OCI-LY3 (cell line): ENCODE measurements around the gene GHITM.

Experiments
- EZH2phosphoT487 ChIP-seq: fragments of 200-600 bp; shearing (Covaris generic); IDR thresholded peaks from 2 replicates; pipeline ENCODE4 v1.6.1; 2018; ENCODE audit warnings: antibody characterized with exemption, mixed run types, low read depth
- TF ChIP-seq, protein P1 (sequence below): fragments of 200-600, 300-600 bp; sonication (generic); IDR thresholded peaks from 2 replicates; pipeline ENCODE4 v1.5.1; 2014; ENCODE audit warnings: antibody characterized with exemption, low read length, low read depth

DNA sequence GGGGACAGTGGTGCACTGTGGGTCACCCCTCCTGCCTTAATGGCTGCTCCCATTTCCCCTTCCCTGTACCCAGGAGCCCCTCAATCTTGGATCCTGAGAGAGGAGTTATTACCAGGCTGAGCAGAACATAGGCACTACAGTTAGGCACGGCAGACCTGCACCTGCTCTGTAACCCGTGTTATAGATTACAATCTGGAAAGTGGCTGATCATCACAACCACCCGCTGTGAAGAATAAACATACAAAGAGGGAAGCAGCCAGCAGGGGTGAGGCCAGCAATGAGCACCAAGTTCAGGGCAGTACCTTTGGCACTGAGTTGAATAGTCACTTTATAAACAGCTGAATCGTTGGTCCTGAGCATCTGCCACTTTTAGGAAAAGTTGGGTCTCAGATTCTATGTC lies 56.8 kb downstream of the GHITM start:
- TF ChIP-seq, protein P1, sequence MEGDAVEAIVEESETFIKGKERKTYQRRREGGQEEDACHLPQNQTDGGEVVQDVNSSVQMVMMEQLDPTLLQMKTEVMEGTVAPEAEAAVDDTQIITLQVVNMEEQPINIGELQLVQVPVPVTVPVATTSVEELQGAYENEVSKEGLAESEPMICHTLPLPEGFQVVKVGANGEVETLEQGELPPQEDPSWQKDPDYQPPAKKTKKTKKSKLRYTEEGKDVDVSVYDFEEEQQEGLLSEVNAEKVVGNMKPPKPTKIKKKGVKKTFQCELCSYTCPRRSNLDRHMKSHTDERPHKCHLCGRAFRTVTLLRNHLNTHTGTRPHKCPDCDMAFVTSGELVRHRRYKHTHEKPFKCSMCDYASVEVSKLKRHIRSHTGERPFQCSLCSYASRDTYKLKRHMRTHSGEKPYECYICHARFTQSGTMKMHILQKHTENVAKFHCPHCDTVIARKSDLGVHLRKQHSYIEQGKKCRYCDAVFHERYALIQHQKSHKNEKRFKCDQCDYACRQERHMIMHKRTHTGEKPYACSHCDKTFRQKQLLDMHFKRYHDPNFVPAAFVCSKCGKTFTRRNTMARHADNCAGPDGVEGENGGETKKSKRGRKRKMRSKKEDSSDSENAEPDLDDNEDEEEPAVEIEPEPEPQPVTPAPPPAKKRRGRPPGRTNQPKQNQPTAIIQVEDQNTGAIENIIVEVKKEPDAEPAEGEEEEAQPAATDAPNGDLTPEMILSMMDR, result no peak
- TF ChIP-seq EZH2phosphoT487, result no peak
